SK-N-SH treated with all-trans-retinoic acid at 6 μM for 48 hours (cell line): ENCODE data around the gene GATC.

ENCODE experiments used
- ZFP3 ChIP-seq: fragments of 250-450 bp; sonication (Bioruptor Pico); IDR thresholded peaks from 2 replicates; pipeline ENCODE4 v1.5.0; 2020; ENCODE audit warnings: mild to moderate bottlenecking, moderate library complexity
- ZFP30 ChIP-seq: fragments of 450-650 bp; formaldehyde crosslinking; IDR thresholded peaks from 2 replicates; pipeline ENCODE4 v1.5.0; 2022; ENCODE audit warnings: mild to moderate bottlenecking, moderate library complexity
- ZNF565 ChIP-seq: fragments of 450-650 bp; formaldehyde crosslinking; conservative IDR thresholded peaks from 2 replicates; pipeline ENCODE4 v1.5.0; 2020; ENCODE audit warnings: low read depth, mild to moderate bottlenecking, moderate library complexity
- ZNF70 ChIP-seq: fragments of 450-650 bp; formaldehyde crosslinking; IDR thresholded peaks from 2 replicates; pipeline ENCODE4 v1.5.0; 2020; ENCODE audit warnings: mild to moderate bottlenecking, moderate library complexity
- TF ChIP-seq, protein P1 (sequence below): fragments of 250-450 bp; sonication (Bioruptor Pico); IDR thresholded peaks from 2 replicates; pipeline ENCODE4 v1.5.1; 2020; ENCODE audit warnings: low read depth, mild to moderate bottlenecking, moderate library complexity
- TF ChIP-seq, protein P2 (sequence below): fragments of 250-450 bp; sonication (Bioruptor Pico); IDR thresholded peaks from 2 replicates; pipeline ENCODE4 v1.8.0; 2020; ENCODE audit warnings: mild to moderate bottlenecking, moderate library complexity, borderline replicate concordance

DNA sequence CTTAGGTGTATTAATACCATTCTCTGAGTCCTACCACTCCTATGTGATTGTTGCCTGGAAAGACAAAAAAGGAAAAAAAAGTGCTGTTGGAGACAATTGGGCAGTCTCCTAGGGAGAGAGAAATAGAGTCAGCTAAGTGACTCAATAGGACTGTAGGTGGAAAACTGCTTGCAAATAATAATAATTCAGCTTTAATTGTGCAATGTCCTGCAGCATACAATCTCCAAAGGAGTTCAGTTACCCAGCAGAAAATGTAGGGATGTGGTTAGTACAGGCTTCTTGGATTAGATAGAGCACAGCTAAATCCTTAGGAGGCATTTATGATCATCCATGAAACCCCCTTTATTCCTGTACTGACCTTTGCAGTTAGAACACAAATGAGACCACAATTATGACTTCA lies 26.3 kb downstream of the GATC start:
- TF ChIP-seq, protein P1, sequence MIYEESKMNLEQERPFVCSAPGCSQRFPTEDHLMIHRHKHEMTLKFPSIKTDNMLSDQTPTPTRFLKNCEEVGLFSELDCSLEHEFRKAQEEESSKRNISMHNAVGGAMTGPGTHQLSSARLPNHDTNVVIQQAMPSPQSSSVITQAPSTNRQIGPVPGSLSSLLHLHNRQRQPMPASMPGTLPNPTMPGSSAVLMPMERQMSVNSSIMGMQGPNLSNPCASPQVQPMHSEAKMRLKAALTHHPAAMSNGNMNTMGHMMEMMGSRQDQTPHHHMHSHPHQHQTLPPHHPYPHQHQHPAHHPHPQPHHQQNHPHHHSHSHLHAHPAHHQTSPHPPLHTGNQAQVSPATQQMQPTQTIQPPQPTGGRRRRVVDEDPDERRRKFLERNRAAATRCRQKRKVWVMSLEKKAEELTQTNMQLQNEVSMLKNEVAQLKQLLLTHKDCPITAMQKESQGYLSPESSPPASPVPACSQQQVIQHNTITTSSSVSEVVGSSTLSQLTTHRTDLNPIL (CRISPR knock-in tag), result no peak
- TF ChIP-seq, protein P2, sequence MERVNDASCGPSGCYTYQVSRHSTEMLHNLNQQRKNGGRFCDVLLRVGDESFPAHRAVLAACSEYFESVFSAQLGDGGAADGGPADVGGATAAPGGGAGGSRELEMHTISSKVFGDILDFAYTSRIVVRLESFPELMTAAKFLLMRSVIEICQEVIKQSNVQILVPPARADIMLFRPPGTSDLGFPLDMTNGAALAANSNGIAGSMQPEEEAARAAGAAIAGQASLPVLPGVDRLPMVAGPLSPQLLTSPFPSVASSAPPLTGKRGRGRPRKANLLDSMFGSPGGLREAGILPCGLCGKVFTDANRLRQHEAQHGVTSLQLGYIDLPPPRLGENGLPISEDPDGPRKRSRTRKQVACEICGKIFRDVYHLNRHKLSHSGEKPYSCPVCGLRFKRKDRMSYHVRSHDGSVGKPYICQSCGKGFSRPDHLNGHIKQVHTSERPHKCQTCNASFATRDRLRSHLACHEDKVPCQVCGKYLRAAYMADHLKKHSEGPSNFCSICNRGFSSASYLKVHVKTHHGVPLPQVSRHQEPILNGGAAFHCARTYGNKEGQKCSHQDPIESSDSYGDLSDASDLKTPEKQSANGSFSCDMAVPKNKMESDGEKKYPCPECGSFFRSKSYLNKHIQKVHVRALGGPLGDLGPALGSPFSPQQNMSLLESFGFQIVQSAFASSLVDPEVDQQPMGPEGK (CRISPR knock-in tag), result no peak
- TF ChIP-seq ZFP30 (CRISPR knock-in tag) (no peak), ZNF565 (CRISPR knock-in tag) (no peak), ZFP3 (CRISPR knock-in tag) (no peak), ZNF70 (CRISPR knock-in tag) (no peak)
